DMS53 (cell line): ENCODE data around the gene ACTG1.

Experiments
- DNase-seq: peaks from one replicate; lab custom pipeline; 2025; lab: John Stamatoyannopoulos, UW

ACTG1 gene

GRCh38 chr17:81545160-81545949, 32.8 kb upstream of the ACTG1 start:
- no peak for DNase-seq

DNA sequence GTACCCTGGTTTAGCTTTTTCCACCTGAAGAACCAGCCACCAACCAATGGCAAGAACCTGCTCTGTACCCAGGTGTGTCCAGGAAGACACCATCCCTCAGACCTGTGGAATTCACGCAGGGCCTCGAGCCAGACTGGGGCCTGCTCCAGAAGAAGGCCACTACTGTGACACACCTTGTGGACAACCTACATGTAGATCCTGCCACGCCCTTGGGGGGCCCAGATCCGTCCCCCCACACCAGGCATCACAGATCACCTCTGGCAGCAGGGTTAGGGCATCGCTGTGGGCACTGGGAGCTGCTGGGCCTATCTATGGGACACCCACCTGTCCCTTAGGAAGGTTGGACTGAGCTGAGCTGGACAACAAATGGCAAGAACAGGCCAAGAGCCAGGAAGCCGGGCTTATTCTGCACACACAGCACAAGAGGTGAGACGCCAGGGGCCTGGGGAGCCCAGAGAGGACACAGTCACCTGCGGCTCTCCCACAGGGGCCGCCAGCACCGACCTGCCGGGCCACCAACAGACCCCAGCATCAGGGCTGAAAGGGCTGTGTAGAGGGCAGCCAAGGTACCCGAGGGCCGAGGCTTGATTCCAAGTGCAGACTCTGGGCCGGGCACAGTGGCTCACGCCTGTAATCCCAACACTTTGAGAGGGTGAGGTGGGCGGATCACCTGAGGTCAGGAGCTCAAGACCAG, 31.8 kb upstream of the ACTG1 start:
- DNase-seq = no peak

DNA sequence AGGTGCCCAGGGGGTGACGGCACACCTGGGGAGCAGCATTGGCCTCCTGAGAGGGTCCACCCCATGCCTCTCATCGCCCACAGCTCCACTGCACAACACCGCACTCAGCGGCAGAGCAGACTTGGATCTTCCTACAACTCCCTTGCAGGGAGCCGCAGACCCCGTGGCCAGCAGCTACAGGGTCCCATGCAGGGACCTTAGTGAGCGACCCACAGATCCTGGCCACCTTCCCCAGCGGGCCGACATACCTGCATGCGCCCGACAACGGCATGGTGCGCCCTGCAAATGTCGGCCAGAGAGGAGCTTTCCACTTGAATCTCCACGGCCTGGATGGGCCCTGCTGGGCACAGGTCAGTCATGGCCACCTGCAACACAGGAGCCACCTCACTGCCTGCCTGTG, 31.2 kb upstream of the ACTG1 start:
- no peak for DNase-seq

- DNase-seq = no peak
Measured at GRCh38 chr17:81543339-81543675, 30.7 kb upstream of the ACTG1 start.

GRCh38 chr17:81542431-81543338, 30.1 kb upstream of the ACTG1 start:
- DNase-seq = no peak

DNA sequence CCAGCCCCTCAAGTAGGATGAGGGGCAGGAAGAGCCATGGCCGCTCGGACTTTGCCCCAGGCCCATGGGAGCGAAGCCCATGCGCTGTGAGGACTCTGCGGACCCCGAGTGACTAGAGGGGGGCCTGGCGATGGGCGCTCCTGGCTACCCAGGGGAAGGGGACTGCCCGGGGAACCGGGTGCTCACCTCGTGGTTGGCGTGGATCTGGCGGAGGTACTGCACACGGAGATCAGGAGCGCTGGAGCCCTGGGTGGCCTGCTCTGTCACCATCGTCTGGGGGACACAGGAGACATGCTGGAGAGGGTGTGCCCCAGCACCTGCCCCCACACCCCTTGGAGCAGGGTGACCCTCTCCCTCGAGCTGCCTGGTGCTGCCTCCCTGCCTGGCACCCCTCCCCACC, 28.5 kb upstream of the ACTG1 start:
- no peak for DNase-seq

DNA sequence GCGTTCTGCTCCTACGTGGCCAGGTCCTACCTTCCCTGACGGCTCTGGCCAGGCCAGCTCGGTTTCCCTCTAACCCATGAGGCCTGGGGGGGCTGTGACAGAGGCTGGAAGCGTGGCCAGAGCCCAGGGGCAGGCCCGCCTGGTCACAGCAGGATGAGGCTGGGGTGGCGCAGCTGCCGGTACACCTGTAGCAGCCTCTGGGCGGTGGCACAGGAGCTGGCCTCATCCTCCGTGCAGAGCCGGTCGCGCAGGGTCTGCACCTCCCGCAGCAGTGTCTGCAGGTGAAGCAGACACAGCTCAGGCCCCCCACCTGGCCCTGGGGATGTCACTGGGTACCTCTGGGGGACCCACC, 28.1 kb upstream of the ACTG1 start:
- no peak for DNase-seq

- no peak for DNase-seq
Measured at GRCh38 chr17:81539961-81540675, 27.5 kb upstream of the ACTG1 start.

DNA sequence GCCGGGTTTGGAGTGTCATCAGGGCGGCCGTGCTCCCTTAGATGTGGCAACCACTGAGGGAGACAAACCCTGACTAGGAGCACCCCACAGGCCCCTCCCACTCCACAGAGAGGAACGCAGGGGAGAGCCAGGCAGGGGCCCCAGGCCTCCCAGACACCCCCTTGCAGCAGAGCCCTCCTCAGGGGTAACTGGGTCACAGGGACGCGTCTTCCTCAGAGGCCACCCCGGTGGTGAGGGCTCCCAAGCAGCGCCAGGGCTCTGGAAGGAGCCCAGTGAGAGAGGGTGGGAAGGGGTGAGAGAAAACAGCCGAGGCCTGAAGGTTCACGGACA, 26.9 kb upstream of the ACTG1 start:
- DNase-seq = no peak

DNA sequence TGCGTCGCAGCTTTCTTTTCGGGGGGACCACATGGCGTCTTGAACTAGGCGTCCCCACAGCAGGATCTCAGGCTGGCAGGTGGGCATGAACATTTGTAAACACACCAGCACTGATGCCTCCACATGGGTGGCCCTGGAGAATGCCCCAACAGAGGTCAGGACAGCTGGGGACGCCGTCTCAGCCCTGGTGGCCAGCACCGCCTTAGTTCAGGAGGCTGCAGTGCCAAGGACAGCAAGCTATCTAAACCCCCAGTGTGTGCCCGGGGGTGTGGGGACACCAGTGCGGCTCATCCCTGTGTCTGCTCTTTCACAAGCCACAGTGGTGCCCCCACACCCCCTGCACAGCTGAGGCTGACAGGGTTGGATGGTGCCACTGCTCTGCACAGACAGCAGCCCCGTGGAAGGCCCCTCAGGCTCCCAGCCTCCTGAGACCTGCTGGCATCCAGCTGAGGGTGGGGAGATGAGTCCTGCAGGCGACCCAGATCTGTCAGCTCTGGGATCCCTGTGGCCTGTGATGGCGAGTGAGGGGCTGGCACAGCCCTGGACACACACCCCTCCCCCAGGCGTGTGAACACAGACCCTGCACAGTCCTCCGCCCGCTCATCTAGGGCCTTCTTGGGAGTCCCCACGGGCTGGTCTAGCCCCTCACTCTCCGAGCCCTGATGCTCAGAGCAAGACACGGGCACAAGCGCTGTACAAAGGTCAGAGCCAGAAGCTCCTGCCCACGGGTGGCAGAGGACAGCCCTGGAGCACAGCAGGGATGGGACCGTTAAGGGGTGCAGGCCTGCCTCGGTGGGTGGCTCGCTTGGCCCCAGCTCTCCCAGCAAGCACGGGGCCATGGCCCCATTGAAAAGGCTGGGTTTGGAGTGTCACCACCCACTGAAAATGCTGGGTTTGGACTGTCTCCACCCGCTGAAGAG, 26.3 kb upstream of the ACTG1 start:
- peak; percentile 67 for DNase-seq

DNA sequence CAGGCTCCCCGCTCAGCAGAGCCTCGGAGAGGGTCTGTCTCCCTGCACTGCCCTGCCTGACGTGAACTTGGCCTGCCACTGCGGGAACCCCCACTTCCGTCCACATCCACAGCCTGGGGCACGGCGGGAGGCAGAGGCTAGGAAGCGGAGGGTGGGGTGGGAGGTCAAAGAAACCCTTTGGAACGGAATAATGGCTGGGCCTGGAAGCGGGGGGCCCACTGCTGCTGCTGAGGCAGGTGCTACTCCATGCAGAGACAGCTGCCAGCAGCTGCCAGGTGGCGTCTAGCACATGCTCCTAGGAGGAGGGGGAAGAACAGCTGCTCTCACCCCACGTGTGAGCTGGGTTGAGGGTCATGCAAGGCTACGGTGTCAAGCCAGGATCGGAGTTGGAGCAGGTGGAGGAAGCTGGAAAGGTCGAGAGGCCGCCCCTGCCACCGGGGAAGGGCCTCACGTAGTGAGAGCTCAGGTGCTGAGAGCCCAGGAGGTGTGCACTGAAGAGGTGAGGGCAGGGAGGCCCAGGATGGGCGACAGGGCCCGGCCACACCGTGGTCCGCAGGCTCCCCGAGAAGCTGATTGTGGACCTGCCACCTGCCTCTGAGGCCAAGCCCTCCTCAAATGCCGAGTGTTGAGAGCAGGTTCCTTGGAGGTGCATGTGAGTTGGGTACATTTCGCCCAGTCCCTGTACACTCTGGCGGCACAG, 25.4 kb upstream of the ACTG1 start:
- peak; percentile 99 for DNase-seq

GRCh38 chr17:81537343-81537855, 24.8 kb upstream of the ACTG1 start:
- DNase-seq = peak; percentile 97

GRCh38 chr17:81536299-81537290, 24.0 kb upstream of the ACTG1 start:
- DNase-seq = no peak

GRCh38 chr17:81535480-81536298, 23.1 kb upstream of the ACTG1 start:
- DNase-seq = no peak

GRCh38 chr17:81535007-81535328, 22.4 kb upstream of the ACTG1 start:
- DNase-seq = no peak

GRCh38 chr17:81534157-81535006, 21.8 kb upstream of the ACTG1 start:
- DNase-seq = peak; percentile 60
